Activated CD4-positive, alpha-beta T cell treated with anti-CD3 and anti-CD28 coated beads, Interleukin-2, amount 10 ng/mL, durations not matched to agents 24 days and 14 days (primary cell): Measurements from ENCODE around the gene CD276. TPM values are rescaled to one million over a fixed set of nuclear protein-coding genes. Genes with fewer than 3 reads are reported as not detected.

Source experiments
- DNase-seq: peaks from one replicate; pipeline ENCODE4 v3.0.0; 2022
- H3K27ac Mint-ChIP-seq: one replicate; pipeline ENCODE4 v1.8.0; 2022; ENCODE audit warnings: mild to moderate bottlenecking, mixed read lengths
- H3K27me3 Mint-ChIP-seq: one replicate; pipeline ENCODE4 v1.8.0; 2022; ENCODE audit warnings: mixed read lengths
- H3K36me3 Mint-ChIP-seq: one replicate; pipeline ENCODE4 v1.8.0; 2022; ENCODE audit warnings: low read depth, mild to moderate bottlenecking, mixed read lengths
- H3K4me1 Mint-ChIP-seq: one replicate; pipeline ENCODE4 v1.8.0; 2021; ENCODE audit warnings: mixed read lengths
- H3K4me3 Mint-ChIP-seq: one replicate; pipeline ENCODE4 v1.8.0; 2022; ENCODE audit warnings: mild to moderate bottlenecking, moderate library complexity, mixed read lengths
- H3K9me3 Mint-ChIP-seq: one replicate; pipeline ENCODE4 v1.8.0; 2021; ENCODE audit warnings: mixed read lengths
- intact Hi-C: fragments of 100-400 bp; cut with micrococcal nuclease; formaldehyde crosslinking; loops from one replicate; pipeline ENCODE4 v1.15.1; 2023
- total RNA-seq: library from RNA; stranded (reverse); gene quantifications from 2 replicates; pipeline ENCODE4 v1.2.3, GENCODE V29; 2022

CD276 gene
- total RNA-seq, 1 donor from 2014 or later, result 20.3 TPM

- no peak for DNase-seq
- Mint-ChIP-seq H3K4me3 (no peak overlapping the region), H3K9me3 (no peaks in the 10 kb centered on the region), H3K36me3 (no peaks in the 10 kb centered on the region), H3K27me3 (peaks cover 39% of the 10 kb centered on the region), H3K4me1 (no peaks in the 10 kb centered on the region), H3K27ac (no peak overlapping the region)
- intact Hi-C loops, result no loop called here
Observed at GRCh38 chr15:73750438-73750837, 66.3 kb downstream of the CD276 start.

- peaks cover 44% of the 10 kb centered on the region for H3K27me3 Mint-ChIP-seq
- no peaks in the 10 kb centered on the region for H3K9me3 Mint-ChIP-seq
- no peaks in the 10 kb centered on the region for H3K4me1 Mint-ChIP-seq
- H3K36me3 Mint-ChIP-seq, result no peaks in the 10 kb centered on the region
- intact Hi-C loops, result no loop called here
- no peak overlapping the region for H3K27ac Mint-ChIP-seq
- no peak for DNase-seq
- H3K4me3 Mint-ChIP-seq, result no peak overlapping the region
Observed at GRCh38 chr15:73750951-73751350, 66.8 kb downstream of the CD276 start.

- Mint-ChIP-seq H3K9me3 (no peaks in the 10 kb centered on the region), H3K27me3 (peaks cover 48% of the 10 kb centered on the region), H3K4me1 (no peaks in the 10 kb centered on the region), H3K36me3 (no peaks in the 10 kb centered on the region), H3K4me3 (no peak overlapping the region), H3K27ac (no peak overlapping the region)
- intact Hi-C loops, result no loop called here
- DNase-seq, result no peak
Observed at GRCh38 chr15:73751511-73751898, 67.3 kb downstream of the CD276 start.

- DNase-seq, result no peak
- Mint-ChIP-seq H3K27me3 (peaks cover 49% of the 10 kb centered on the region), H3K4me3 (no peak overlapping the region), H3K4me1 (no peaks in the 10 kb centered on the region), H3K27ac (no peak overlapping the region), H3K36me3 (no peaks in the 10 kb centered on the region), H3K9me3 (no peaks in the 10 kb centered on the region)
- intact Hi-C loops, result no loop called here
Observed at GRCh38 chr15:73751899-73752805, 68.0 kb downstream of the CD276 start.

GRCh38 chr15:73752806-73753193 lies 68.6 kb downstream of the CD276 start:
- Mint-ChIP-seq H3K4me1 (no peaks in the 10 kb centered on the region), H3K9me3 (no peaks in the 10 kb centered on the region), H3K27me3 (peaks cover 48% of the 10 kb centered on the region), H3K4me3 (no peak overlapping the region), H3K36me3 (no peaks in the 10 kb centered on the region), H3K27ac (no peak overlapping the region)
- intact Hi-C loops, result no loop called here
- DNase-seq, result no peak

GRCh38 chr15:73753250-73754130 lies 69.3 kb downstream of the CD276 start, which contains the start of gene INSYN1:
TSS of gene INSYN1 (minus strand) at chr15:73753351. CDS start at chr15:73751130, 2,221 bp downstream.
- Mint-ChIP-seq H3K4me3 (no peak within 1 kb of the TSS), H3K9me3 (no peaks in the 10 kb centered on the region), H3K36me3 (no peaks in the 10 kb centered on the region), H3K4me1 (no peaks in the 10 kb centered on the region), H3K27ac (no peak within 1 kb of the TSS), H3K27me3 (peaks cover 48% of the 10 kb centered on the region)
- DNase-seq, result no peak
- intact Hi-C loops, result no loop called here

- peaks cover 46% of the 10 kb centered on the region for H3K27me3 Mint-ChIP-seq
- no peak overlapping the region for H3K4me3 Mint-ChIP-seq
- DNase-seq, result no peak
- H3K27ac Mint-ChIP-seq, result no peak overlapping the region
- H3K4me1 Mint-ChIP-seq, result no peaks in the 10 kb centered on the region
- intact Hi-C loops, result no loop called here
- H3K36me3 Mint-ChIP-seq, result no peaks in the 10 kb centered on the region
- no peaks in the 10 kb centered on the region for H3K9me3 Mint-ChIP-seq
Observed at GRCh38 chr15:73754461-73754860, 70.3 kb downstream of the CD276 start.

- no peak overlapping the region for H3K4me3 Mint-ChIP-seq
- intact Hi-C loops, result no loop called here
- peaks cover 38% of the 10 kb centered on the region for H3K27me3 Mint-ChIP-seq
- no peaks in the 10 kb centered on the region for H3K9me3 Mint-ChIP-seq
- H3K4me1 Mint-ChIP-seq, result no peaks in the 10 kb centered on the region
- DNase-seq, result no peak
- no peaks in the 10 kb centered on the region for H3K36me3 Mint-ChIP-seq
- H3K27ac Mint-ChIP-seq, result no peak overlapping the region
Observed at GRCh38 chr15:73755481-73755880, 71.3 kb downstream of the CD276 start.

- Mint-ChIP-seq H3K4me3 (no peak overlapping the region), H3K27ac (no peak overlapping the region), H3K4me1 (no peaks in the 10 kb centered on the region), H3K9me3 (no peaks in the 10 kb centered on the region), H3K36me3 (no peaks in the 10 kb centered on the region), H3K27me3 (peaks cover 38% of the 10 kb centered on the region)
- no peak for DNase-seq
- intact Hi-C loops, result no loop called here
Observed at GRCh38 chr15:73755946-73756345, 71.8 kb downstream of the CD276 start.

GRCh38 chr15:73756390-73756789 lies 72.2 kb downstream of the CD276 start:
- no peaks in the 10 kb centered on the region for H3K4me1 Mint-ChIP-seq
- DNase-seq, result no peak
- peaks cover 36% of the 10 kb centered on the region for H3K27me3 Mint-ChIP-seq
- H3K4me3 Mint-ChIP-seq, result no peak overlapping the region
- no peaks in the 10 kb centered on the region for H3K36me3 Mint-ChIP-seq
- no peak overlapping the region for H3K27ac Mint-ChIP-seq
- intact Hi-C loops, result no loop called here
- H3K9me3 Mint-ChIP-seq, result no peaks in the 10 kb centered on the region

- Mint-ChIP-seq H3K27me3 (peaks cover 35% of the 10 kb centered on the region), H3K4me1 (no peaks in the 10 kb centered on the region), H3K27ac (no peak overlapping the region), H3K36me3 (no peaks in the 10 kb centered on the region), H3K4me3 (no peak overlapping the region), H3K9me3 (no peaks in the 10 kb centered on the region)
- intact Hi-C loops, result no loop called here
- DNase-seq, result no peak
Observed at GRCh38 chr15:73756947-73757513, 72.8 kb downstream of the CD276 start.

GRCh38 chr15:73757571-73757970 lies 73.4 kb downstream of the CD276 start:
- DNase-seq, result no peak
- Mint-ChIP-seq H3K9me3 (no peaks in the 10 kb centered on the region), H3K4me3 (no peak overlapping the region), H3K27me3 (peaks cover 35% of the 10 kb centered on the region), H3K4me1 (no peaks in the 10 kb centered on the region), H3K36me3 (no peaks in the 10 kb centered on the region), H3K27ac (no peak overlapping the region)
- intact Hi-C loops, result no loop called here

GRCh38 chr15:73758461-73758860 lies 74.3 kb downstream of the CD276 start:
- H3K27me3 Mint-ChIP-seq, result peaks cover 36% of the 10 kb centered on the region
- DNase-seq, result no peak
- intact Hi-C loops, result no loop called here
- H3K36me3 Mint-ChIP-seq, result no peaks in the 10 kb centered on the region
- no peak overlapping the region for H3K4me3 Mint-ChIP-seq
- H3K4me1 Mint-ChIP-seq, result no peaks in the 10 kb centered on the region
- H3K9me3 Mint-ChIP-seq, result no peaks in the 10 kb centered on the region
- no peak overlapping the region for H3K27ac Mint-ChIP-seq
